ENCODE results near the gene ZNF281.
"Not testable (repeated sequence)": the region's sequence is repeated elsewhere in the genome, so short reads cannot be mapped to it uniquely, and the experiment has no call there.

ZNF281 gene, protein sequence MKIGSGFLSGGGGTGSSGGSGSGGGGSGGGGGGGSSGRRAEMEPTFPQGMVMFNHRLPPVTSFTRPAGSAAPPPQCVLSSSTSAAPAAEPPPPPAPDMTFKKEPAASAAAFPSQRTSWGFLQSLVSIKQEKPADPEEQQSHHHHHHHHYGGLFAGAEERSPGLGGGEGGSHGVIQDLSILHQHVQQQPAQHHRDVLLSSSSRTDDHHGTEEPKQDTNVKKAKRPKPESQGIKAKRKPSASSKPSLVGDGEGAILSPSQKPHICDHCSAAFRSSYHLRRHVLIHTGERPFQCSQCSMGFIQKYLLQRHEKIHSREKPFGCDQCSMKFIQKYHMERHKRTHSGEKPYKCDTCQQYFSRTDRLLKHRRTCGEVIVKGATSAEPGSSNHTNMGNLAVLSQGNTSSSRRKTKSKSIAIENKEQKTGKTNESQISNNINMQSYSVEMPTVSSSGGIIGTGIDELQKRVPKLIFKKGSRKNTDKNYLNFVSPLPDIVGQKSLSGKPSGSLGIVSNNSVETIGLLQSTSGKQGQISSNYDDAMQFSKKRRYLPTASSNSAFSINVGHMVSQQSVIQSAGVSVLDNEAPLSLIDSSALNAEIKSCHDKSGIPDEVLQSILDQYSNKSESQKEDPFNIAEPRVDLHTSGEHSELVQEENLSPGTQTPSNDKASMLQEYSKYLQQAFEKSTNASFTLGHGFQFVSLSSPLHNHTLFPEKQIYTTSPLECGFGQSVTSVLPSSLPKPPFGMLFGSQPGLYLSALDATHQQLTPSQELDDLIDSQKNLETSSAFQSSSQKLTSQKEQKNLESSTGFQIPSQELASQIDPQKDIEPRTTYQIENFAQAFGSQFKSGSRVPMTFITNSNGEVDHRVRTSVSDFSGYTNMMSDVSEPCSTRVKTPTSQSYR

GRCh38 chr1:200409761-200410565 is at the start of gene ZNF281:
TSS of gene ZNF281 (minus strand) at chr1:200410036. CDS start at chr1:200409705, 331 bp downstream.
- peak; percentile 90 for DNase-seq (ENCODE audit: low spot score)

DNA sequence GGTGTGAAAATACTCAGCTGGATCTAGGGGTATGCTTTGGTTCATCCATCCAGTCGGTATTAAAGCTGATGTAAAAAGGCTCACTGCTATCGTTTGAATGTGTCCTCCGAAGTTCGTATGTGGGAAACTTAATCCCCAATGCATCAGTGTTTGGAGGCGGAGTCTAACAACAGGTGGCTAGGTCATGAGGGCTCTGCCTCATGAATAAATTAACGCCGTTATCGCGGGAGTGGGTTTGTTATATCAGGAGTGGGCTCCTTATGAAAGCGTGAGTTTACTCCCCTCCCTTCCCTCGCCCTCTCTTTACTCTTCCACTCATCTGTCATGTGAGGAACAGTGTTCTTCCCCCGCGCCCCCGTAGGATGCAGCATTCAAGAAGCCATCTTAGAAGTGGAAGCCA is 48.9 kb upstream of the ZNF281 start:
- no peak for DNase-seq (ENCODE audit: low spot score)

- no peak for DNase-seq (ENCODE audit: low spot score)
Measured at GRCh38 chr1:200457810-200458209, 48.0 kb upstream of the ZNF281 start.

- no peak for DNase-seq (ENCODE audit: low spot score)
Measured at GRCh38 chr1:200454425-200454824, 44.6 kb upstream of the ZNF281 start.

GRCh38 chr1:200453553-200453905 is 43.7 kb upstream of the ZNF281 start:
- no peak for DNase-seq (ENCODE audit: low spot score)

DNA sequence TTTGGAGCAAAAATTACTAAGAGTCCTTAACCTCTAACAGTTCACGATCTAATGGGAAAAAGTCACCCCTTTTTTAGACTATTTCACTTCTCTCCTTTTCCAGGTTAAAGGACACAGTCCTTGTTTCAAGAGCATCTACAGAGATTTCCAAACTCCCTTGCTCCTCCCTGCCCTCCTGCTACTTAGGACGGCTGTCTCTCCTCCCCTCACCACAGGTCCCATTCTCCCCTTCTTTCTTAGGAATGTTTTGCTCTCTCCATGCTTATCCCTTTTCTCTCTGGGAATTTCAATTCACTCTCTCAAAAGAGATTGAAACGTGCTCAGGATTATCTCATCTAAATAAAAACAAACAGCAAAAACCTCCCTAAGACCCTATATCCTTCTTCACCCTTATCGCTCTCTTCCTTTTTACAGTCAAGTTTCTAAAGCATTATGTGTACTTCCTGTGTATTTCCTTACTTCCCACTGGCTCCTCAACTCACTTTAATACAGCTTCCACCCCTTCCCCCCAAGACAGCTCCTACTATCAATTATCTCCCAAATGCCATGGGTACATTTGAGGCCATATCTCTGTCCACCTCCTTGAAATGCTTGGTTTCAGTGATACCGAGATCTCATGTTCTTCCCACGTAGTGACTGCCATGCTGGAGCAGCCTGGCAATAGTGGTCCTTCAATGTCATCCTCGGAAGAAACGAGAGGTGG is 43.2 kb upstream of the ZNF281 start:
- DNase-seq (ENCODE audit: low spot score): no peak

- DNase-seq (ENCODE audit: low spot score): no peak
Measured at GRCh38 chr1:200448034-200448762, 38.4 kb upstream of the ZNF281 start.

DNA sequence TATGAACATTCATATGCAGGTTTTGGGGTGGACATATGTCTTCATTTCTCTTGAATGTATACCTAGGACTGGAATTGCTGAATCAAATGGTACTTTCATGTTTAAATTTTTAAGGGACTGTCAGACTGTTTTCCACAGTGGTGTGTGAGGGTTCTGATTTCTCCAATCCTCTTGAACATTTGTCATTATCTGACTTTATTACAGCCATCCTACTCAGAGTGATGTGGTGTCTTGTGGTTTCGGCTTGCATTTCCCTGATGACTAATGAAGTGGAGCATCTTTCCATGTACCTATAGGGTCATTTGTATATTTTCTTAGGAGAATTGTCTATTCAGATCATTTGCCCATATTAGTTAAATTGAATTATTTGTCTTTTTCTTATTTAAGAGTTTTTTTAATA is 35.4 kb upstream of the ZNF281 start:
- DNase-seq (ENCODE audit: low spot score): no peak

GRCh38 chr1:200444478-200444877 is 34.6 kb upstream of the ZNF281 start:
- DNase-seq (ENCODE audit: low spot score): no peak

- DNase-seq (ENCODE audit: low spot score): no peak
Measured at GRCh38 chr1:200443860-200444259, 34.0 kb upstream of the ZNF281 start.

DNA sequence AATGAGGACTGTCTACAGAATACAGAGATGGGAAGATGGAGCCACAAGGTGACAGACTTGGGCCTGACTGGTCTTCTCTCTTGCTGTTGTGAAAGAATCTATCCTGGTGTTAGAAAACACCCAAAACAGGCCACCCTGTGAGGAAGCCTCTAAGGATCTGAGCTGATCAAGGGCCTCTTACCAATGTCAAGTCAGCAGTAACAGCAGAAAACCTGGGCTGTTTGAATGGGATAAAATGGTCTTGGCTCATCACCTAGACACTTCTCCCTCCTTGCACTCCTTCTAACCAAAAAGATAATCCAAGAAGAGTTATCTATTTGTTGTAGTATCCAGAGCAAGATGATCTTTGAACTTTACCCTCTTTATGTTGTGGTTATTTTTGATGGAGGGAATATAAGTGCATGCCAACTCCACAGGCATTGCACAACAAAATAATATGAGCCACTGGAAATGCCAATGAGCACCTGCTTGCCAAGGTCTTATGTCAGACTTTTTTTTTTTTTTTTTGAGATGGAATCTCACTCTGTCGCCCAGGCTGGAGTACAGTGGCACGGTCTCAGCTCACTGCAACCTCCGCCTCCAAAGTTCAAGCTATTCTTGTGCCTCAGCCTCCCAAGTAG is 32.8 kb upstream of the ZNF281 start:
- DNase-seq (ENCODE audit: low spot score): no peak

GRCh38 chr1:200442023-200442422 is 32.2 kb upstream of the ZNF281 start:
- DNase-seq (ENCODE audit: low spot score): no peak

DNA sequence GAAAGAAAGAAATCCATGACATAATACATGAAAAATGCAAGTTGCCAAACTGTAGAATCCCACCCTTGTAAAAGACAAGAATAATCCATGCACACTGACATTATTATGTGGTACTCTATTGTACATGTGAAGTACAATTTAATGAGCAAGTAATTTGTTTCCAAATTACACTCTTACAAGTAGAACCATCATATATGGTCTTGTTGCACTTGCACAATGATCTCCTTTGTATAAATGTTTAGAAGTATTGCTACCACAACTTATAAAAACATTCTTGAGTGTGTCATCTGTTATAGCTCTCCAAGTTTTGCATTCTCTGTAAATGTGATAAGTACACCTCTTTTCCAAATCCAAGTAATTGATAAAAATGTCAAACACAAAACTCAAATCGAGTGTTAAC is 29.1 kb upstream of the ZNF281 start:
- no peak for DNase-seq (ENCODE audit: low spot score)

DNA sequence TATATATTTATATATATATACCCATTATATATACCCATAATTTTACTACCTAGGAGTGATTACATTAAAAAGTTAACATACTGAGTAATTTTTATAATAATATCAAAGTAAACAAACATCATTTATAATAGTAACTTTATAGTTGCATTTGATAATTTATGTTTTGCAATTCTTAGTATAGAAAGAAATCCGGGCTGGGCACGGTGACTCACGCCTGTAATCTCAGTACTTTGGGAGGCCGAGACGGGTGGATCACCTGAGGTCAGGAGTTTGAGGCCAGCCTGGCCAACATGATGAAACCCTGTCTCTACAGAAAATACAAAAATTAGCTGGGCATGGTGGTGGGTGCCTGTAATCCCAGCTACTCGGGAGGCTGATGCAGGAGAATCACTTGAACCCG is 28.6 kb upstream of the ZNF281 start:
- DNase-seq (ENCODE audit: low spot score): not testable (repeated sequence)

DNA sequence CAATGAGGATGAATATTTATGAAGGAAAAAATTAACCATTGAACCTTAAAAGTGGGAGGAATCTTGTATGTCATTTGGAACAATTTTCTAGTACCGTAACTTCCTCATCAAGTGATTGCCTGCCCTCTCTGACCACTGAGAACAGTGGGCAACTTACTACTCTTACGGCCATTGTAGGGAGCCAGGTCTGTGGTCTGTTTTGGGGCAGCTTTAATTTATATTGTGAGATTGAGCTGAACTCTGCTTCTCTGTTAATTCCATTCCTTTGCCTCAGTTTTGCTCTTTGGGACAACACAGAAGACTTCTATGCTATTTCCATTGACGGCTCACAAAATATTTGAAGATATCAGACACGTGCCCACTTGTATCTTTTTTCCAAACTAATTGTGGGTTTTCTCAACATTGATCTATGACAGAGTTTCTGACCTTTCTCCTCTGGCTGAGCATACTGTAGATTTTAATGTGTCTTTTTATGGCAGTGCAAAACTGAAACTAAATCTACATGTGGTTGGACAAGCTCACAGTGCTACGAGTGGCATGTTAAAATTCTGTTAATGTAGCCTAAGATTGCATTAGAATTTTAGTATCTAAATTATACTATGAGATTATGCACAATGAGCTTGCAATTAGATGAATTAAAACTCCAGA is 27.8 kb upstream of the ZNF281 start:
- DNase-seq (ENCODE audit: low spot score): no peak

GRCh38 chr1:200437088-200437487 is 27.3 kb upstream of the ZNF281 start:
- no peak for DNase-seq (ENCODE audit: low spot score)

DNA sequence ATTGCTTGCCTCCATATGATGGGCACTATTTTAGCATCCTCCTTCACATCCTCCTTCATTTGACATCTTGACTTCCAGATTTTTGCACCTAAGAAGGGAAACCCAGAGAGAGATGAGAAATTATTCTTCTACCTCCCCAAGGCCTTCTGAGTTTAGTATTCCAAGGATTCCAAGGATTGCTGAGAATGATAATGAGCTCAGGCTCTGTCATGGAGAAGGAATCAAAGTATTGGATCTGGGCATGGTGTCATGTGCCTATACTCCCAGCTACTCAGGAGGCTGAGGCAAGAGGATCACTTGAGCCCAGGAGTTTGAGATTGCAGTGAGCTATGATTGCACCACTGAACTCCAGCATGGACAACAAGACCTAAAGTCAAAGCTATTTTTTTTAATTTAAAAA is 26.6 kb upstream of the ZNF281 start:
- DNase-seq (ENCODE audit: low spot score): no peak

GRCh38 chr1:200435200-200435780 is 25.5 kb upstream of the ZNF281 start:
- DNase-seq (ENCODE audit: low spot score): no peak

GRCh38 chr1:200433586-200433985 is 23.8 kb upstream of the ZNF281 start:
- DNase-seq (ENCODE audit: low spot score): no peak

DNA sequence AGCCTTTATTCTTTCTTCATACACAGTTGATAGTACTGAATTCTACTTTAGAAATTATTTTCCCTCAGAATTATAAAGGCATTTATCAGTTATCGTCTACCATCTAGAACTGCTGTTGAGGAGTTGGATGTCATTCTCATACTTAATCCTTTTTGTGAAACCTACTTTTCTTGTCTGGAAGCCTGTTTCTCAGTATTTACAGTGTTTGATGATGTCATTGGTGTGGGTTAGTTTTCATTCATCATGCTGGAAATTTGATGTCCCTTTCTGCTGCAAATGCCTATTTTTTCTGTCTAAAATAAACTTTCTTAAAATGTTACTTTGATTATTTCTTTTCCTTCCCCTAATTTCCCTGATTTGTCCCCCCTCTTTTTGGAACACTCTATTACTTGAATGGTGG is 22.8 kb upstream of the ZNF281 start:
- DNase-seq (ENCODE audit: low spot score): no peak
